Measurements from ENCODE around the gene MICALL2.
"Not testable (repeated sequence)": the region's sequence is repeated elsewhere in the genome, so short reads cannot be mapped to it uniquely, and the experiment has no call there.

The MICALL2 gene

DNA sequence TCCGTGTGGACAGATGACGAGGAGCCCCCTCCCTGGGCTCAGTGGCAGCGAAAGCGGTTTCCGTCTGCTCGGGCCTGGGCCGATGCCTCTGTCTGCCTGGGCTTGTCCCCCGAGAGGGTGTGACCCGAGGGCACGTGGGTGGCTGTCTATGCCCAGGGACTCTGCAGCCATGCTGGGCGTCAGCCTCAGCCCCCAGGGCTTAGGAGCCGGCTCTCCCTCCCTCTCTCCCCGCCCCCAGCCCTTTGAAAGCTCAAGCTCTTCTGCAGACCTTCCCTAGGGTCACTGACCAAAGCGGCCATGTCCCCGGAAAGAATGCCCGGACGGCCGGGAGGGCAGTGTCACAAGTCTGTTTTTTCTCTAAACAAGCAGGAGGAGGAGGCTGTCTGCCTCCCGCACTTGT, 7.1 kb downstream of the MICALL2 start:
- Histone ChIP-seq H3K4me1 (peaks cover 47% of the 10 kb centered on the region), H3K27ac (no peak overlapping the region), H3K4me3 (no peak overlapping the region), H3K4me2 (peak overlapping the region; percentile 64), H3K27me3 (peaks cover 7% of the 10 kb centered on the region; the same call in 1 of the 2 replicates), H3K9ac (no peak overlapping the region), H3K36me3 (no peaks in the 10 kb centered on the region), H3K9me3 (no peaks in the 10 kb centered on the region), H4K20me1 (0 out of 2 replicates have a peak, but pooled peaks cover 11% of the 10 kb centered on the region)
- no peak for TF ChIP-seq Cebpa-rat (IDR thresholded peaks at IDR 0.05)

DNA sequence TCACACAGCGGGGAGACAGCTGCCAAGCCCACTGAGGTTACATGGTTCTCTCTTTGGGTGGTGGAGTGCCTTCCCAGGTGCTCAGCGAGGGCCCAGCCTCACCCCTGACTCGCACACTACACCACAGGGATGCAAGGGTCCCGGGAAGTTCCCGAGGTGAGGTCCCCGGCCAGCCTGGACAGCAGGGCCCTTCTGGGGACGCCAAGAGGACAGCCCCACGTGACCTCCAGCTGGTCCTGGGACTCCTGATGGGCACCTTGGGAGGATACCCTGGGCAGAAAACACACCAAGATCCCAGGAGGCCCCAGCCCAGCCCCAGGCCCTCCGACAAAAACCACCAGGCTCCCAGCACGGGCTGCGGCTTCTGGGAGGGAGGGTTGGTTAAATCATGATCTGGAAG, 8.3 kb downstream of the MICALL2 start:
- no peaks in the 10 kb centered on the region for H3K9me3 ChIP-seq
- peak overlapping the region; percentile 64 for H3K4me2 ChIP-seq
- H4K20me1 ChIP-seq, result 0 out of 2 replicates have a peak, but pooled peaks cover 11% of the 10 kb centered on the region
- H3K36me3 ChIP-seq, result no peaks in the 10 kb centered on the region
- 0 out of 2 replicates have a peak overlapping the region, but pooled peaks have one; percentile 9 for H3K27ac ChIP-seq
- 0 out of 2 replicates have a peak overlapping the region, but pooled peaks have one; percentile 19 for H3K9ac ChIP-seq
- H3K4me1 ChIP-seq, result peaks cover 39% of the 10 kb centered on the region
- no peak for TF ChIP-seq Cebpa-rat (IDR thresholded peaks at IDR 0.05)
- H3K27me3 ChIP-seq, result no peaks in the 10 kb centered on the region
- no peak overlapping the region for H3K4me3 ChIP-seq

DNA sequence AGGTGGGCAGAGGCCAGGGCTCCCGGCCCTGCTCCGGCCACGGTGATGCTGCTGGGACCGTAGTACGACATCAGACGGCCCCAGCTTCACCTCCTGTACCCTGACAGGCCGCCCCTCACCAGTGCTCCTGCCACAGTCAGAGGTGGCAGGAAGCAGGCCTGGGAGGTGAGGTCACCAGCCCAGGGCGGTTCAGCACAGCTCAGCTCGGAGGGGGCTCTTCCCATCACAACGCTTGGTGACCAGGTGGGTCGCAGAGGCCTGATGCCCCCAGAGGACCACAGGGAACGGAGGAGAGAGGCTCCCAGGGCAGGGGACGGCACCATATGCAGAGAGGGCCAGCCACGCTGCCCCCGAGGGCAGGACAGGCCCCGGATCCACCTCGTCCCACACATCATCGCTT, 8.8 kb downstream of the MICALL2 start:
- Histone ChIP-seq H3K9me3 (no peaks in the 10 kb centered on the region), H3K27me3 (no peaks in the 10 kb centered on the region), H3K27ac (0 out of 2 replicates have a peak overlapping the region, but pooled peaks have one; percentile 9), H3K4me2 (peak overlapping the region; percentile 64), H3K4me1 (peaks cover 35% of the 10 kb centered on the region), H3K36me3 (no peaks in the 10 kb centered on the region), H3K9ac (no peak overlapping the region), H3K4me3 (no peak overlapping the region), H4K20me1 (0 out of 2 replicates have a peak, but pooled peaks cover 11% of the 10 kb centered on the region)
- no peak for TF ChIP-seq Cebpa-rat (IDR thresholded peaks at IDR 0.05)

DNA sequence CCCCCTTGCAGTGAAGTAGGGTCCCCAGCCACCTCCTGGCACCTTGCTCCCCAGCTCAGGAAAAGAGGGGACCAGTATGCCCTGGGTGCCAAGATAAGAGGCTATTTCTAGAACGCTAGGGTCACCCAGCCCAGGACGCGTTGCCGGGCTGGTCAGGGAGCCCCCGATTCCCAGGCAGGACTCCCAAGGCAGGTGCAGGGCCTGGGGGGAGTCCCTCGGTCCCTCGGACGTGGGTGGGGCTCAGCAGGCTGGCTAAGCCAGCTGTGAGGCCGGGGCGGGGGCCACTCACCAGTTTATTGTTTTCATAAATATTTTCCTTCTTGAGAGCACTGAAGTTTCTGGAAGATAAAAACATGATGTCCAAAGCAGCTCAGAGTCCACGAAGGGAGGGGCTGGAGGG, 9.3 kb downstream of the MICALL2 start:
- Histone ChIP-seq H3K9ac (no peak overlapping the region), H3K4me1 (peaks cover 30% of the 10 kb centered on the region), H3K4me2 (no peak overlapping the region), H3K27ac (no peak overlapping the region), H4K20me1 (0 out of 2 replicates have a peak, but pooled peaks cover 11% of the 10 kb centered on the region), H3K27me3 (no peaks in the 10 kb centered on the region), H3K9me3 (no peaks in the 10 kb centered on the region), H3K4me3 (no peak overlapping the region), H3K36me3 (no peaks in the 10 kb centered on the region)
- no peak for TF ChIP-seq Cebpa-rat (IDR thresholded peaks at IDR 0.05)

DNA sequence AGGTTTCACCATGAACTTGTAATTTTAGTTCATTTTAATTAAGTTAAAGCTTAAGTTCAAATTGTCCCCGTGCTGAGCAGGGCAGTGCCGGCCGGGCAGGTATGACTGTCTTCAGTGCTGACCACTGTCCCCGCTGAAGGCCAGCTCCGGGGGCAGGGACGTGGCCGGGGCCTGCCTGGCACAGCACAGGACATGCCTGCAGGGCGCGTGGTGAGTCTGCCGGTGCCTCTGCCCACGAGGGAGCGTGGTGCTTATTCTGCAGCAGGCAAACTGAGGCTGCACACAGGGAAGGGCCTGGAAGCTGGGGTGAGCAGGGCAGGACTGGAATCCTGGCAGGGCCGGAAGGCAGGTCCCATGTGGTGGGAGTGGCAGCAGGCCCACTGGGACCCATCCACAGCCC, 9.8 kb downstream of the MICALL2 start:
- peaks cover 25% of the 10 kb centered on the region for H3K4me1 ChIP-seq
- H3K4me3 ChIP-seq, result no peak overlapping the region
- no peak overlapping the region for H3K9ac ChIP-seq
- no peak overlapping the region for H3K4me2 ChIP-seq
- 0 out of 2 replicates have a peak, but pooled peaks cover 11% of the 10 kb centered on the region for H4K20me1 ChIP-seq
- H3K9me3 ChIP-seq, result no peaks in the 10 kb centered on the region
- no peaks in the 10 kb centered on the region for H3K36me3 ChIP-seq
- no peak for TF ChIP-seq Cebpa-rat (IDR thresholded peaks at IDR 0.05)
- H3K27ac ChIP-seq, result no peak overlapping the region
- no peaks in the 10 kb centered on the region for H3K27me3 ChIP-seq

DNA sequence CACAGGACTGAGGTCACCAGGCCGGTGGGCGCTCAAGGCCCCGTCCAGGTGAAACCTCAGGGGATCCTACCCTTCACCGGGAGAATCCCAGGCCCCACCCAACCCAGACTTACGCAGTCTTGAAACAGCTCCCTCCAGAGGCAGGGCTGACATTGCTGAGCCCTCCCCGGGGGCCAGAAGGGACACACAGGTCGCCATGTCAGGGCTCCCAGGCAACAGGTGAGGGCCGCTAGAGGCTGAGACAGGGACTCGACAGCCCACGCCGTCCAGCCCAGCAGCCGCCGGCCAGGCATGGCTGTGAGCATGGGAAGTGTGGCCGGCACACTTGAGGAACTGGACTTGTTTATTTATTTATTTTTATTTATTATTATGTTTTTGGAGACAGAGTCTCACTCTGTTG, 10.3 kb downstream of the MICALL2 start:
- Histone ChIP-seq H3K27me3 (no peaks in the 10 kb centered on the region), H3K9ac (no peak overlapping the region), H3K4me3 (no peak overlapping the region), H3K9me3 (no peaks in the 10 kb centered on the region), H3K36me3 (no peaks in the 10 kb centered on the region), H3K4me1 (peaks cover 23% of the 10 kb centered on the region), H3K4me2 (no peak overlapping the region), H4K20me1 (0 out of 2 replicates have a peak, but pooled peaks cover 11% of the 10 kb centered on the region), H3K27ac (no peak overlapping the region)
- no peak for TF ChIP-seq Cebpa-rat (IDR thresholded peaks at IDR 0.05)

DNA sequence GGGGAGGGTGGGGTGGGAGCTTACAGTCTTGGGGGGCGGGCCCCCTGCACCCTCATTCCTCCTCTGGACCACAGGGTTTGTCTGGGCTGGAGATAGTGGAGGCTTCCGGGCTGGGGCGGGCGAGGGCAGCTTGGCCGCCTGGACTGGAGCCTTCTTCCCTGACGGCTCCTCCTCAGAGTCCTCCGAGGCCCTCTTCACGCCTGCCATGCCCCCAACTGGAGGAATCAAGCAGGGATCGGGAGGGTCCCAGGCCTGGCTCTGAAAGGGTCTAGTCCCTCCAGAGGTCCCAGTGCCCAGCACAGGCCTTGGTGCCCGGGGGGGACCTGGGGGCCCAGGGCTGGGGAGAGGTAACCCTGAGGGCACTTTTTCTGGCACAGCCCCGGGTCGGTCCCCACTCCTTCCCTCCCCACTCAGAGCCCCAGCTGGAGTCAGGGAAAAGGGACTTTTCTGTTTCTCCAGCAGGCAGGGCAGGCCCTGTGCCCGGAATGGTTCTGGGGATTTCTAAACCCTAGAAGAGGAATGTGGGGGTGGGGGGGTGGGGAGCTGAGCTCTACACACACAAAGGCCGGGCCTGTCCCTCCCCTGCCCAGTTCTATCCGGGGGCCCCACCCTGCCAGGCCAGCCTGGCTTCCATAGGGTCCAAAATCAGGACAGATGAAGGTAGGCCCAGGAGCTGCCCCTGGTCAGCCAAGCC, 11.6 kb downstream of the MICALL2 start:
- H3K27me3 ChIP-seq, result no peaks in the 10 kb centered on the region
- no peaks in the 10 kb centered on the region for H3K9me3 ChIP-seq
- no peaks in the 10 kb centered on the region for H3K36me3 ChIP-seq
- TF ChIP-seq Cebpa-rat (IDR thresholded peaks at IDR 0.05), result no peak
- H3K4me2 ChIP-seq, result no peak overlapping the region
- H3K4me3 ChIP-seq, result no peak overlapping the region
- H3K27ac ChIP-seq, result no peak overlapping the region
- 0 out of 2 replicates have a peak, but pooled peaks cover 11% of the 10 kb centered on the region for H4K20me1 ChIP-seq
- H3K9ac ChIP-seq, result no peak overlapping the region
- H3K4me1 ChIP-seq, result peaks cover 25% of the 10 kb centered on the region

DNA sequence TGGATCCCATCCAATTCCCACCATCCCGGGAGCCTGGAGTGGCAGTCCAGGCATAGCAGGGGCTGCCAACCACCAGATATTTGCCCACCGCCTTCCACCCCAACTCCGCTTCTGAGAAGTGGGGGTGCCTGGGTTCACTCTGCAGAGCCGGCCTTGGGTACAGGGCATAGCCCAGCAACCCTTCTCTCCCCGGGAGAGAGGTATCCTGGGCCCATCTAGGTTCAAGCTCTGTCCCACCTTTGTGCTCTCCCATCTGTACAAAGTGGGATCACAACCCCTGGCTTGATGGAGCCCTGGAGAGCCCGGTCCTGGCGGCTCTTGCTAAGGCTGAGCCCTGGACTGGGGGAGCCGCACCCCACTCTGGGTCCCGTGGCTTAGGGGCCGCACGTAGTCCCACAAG, 12.2 kb downstream of the MICALL2 start:
- H3K4me1 ChIP-seq, result peaks cover 28% of the 10 kb centered on the region
- H3K4me2 ChIP-seq, result no peak overlapping the region
- H3K9me3 ChIP-seq, result no peaks in the 10 kb centered on the region
- no peak overlapping the region for H3K27ac ChIP-seq
- H3K9ac ChIP-seq, result no peak overlapping the region
- no peaks in the 10 kb centered on the region for H3K27me3 ChIP-seq
- H4K20me1 ChIP-seq, result 0 out of 2 replicates have a peak, but pooled peaks cover 11% of the 10 kb centered on the region
- no peaks in the 10 kb centered on the region for H3K36me3 ChIP-seq
- H3K4me3 ChIP-seq, result no peak overlapping the region
- no peak for TF ChIP-seq Cebpa-rat (IDR thresholded peaks at IDR 0.05)

DNA sequence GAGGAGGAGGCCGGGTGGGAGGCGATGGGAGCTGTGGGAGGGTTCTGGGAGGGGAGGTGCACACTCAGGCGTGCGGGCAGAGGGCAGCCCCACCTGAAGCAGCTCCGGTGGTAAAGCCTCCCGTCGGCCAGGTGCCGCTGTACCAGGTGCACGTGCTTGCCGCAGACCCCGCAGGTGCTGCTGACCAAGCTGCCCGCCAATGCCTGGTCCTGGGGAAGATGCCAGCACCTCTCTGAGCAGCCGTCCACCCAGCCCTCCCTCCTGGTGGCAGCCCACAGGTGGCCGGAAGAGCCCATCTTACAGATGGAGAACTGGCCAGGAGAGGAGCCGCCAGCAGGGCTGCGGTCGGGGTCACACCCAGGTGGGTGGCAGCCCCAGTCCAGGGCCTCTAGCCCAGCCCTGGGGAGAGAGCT, 12.6 kb downstream of the MICALL2 start:
- Histone ChIP-seq H3K9ac (no peak overlapping the region), H3K4me1 (peaks cover 28% of the 10 kb centered on the region), H4K20me1 (0 out of 2 replicates have a peak, but pooled peaks cover 11% of the 10 kb centered on the region), H3K4me3 (no peak overlapping the region), H3K9me3 (no peaks in the 10 kb centered on the region), H3K36me3 (no peaks in the 10 kb centered on the region), H3K27ac (no peak overlapping the region), H3K4me2 (no peak overlapping the region), H3K27me3 (no peaks in the 10 kb centered on the region)
- TF ChIP-seq Cebpa-rat (IDR thresholded peaks at IDR 0.05), result no peak

DNA sequence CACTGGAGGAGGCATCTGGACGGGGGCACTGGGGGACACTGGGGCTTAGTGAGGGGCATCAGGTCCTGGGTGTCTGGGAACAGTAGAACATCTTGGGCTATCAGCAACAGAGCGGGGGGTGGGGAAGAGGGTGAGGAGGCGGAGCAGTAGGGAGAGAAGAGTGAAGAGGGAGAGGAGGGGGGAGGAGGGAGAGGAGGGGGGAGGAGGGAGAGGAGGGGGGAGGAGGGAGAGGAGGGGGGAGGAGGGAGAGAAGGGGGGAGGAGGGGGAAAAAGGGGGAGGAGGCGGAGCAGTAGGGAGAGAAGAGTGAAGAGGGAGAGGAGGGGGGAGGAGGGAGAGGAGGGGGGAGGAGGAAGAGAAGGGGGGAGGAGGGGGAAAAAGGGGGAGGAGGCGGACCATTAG, 13.2 kb downstream of the MICALL2 start:
- not testable (repeated sequence) for H3K27ac ChIP-seq, H4K20me1 ChIP-seq, H3K9ac ChIP-seq, H3K36me3 ChIP-seq, H3K27me3 ChIP-seq, H3K9me3 ChIP-seq, H3K4me3 ChIP-seq, H3K4me2 ChIP-seq
- H3K4me1 ChIP-seq, result peaks cover 28% of the 10 kb centered on the region
